ENCODE data around the gene SYTL5.

The SYTL5 gene

GRCh38 chrX:37975421-37975820, 30.9 kb upstream of the SYTL5 start:
- TF ChIP-seq ZBTB7A (IDR thresholded peaks at IDR 0.05; ENCODE audit: low read depth) (no peak), TEAD4 (IDR thresholded peaks at IDR 0.05) (no peak), CEBPB (IDR thresholded peaks at IDR 0.05) (no peak), REST (IDR thresholded peaks at IDR 0.05; ENCODE audit: low read depth) (no peak), FOXM1 (IDR thresholded peaks at IDR 0.05; ENCODE audit: borderline replicate concordance, low read depth) (no peak), EGR1 (IDR thresholded peaks at IDR 0.05) (no peak), NFIC (IDR thresholded peaks at IDR 0.05) (no peak), YY1 (IDR thresholded peaks at IDR 0.05; ENCODE audit: low read depth) (no peak), TAF1 (IDR thresholded peaks at IDR 0.05; ENCODE audit: low read depth) (no peak), TCF12 (IDR thresholded peaks at IDR 0.05; ENCODE audit: low read depth) (no peak), USF1 (IDR thresholded peaks at IDR 0.05) (no peak), MAX (IDR thresholded peaks at IDR 0.05) (no peak), CREB1 (IDR thresholded peaks at IDR 0.05; ENCODE audit: low read depth) (no peak), RAD21 (IDR thresholded peaks at IDR 0.05; ENCODE audit: low read depth) (no peak), EP300 (IDR thresholded peaks at IDR 0.05; ENCODE audit: borderline replicate concordance) (no peak)

GRCh38 chrX:37976153-37976552, 30.2 kb upstream of the SYTL5 start:
- TF ChIP-seq FOXM1 (IDR thresholded peaks at IDR 0.05; ENCODE audit: borderline replicate concordance, low read depth), result no peak
- TF ChIP-seq TCF12 (IDR thresholded peaks at IDR 0.05; ENCODE audit: low read depth), result no peak
- no peak for TF ChIP-seq TAF1 (IDR thresholded peaks at IDR 0.05; ENCODE audit: low read depth)

GRCh38 chrX:37984880-37985279, 21.5 kb upstream of the SYTL5 start:
- TF ChIP-seq TAF1 (IDR thresholded peaks at IDR 0.05; ENCODE audit: low read depth), result no peak
- no peak for TF ChIP-seq CEBPB (IDR thresholded peaks at IDR 0.05)
- TF ChIP-seq EP300 (IDR thresholded peaks at IDR 0.05; ENCODE audit: borderline replicate concordance), result no peak
- no peak for TF ChIP-seq FOXM1 (IDR thresholded peaks at IDR 0.05; ENCODE audit: borderline replicate concordance, low read depth)
- no peak for TF ChIP-seq TCF12 (IDR thresholded peaks at IDR 0.05; ENCODE audit: low read depth)

- TF ChIP-seq USF1 (IDR thresholded peaks at IDR 0.05) (no peak), FOXM1 (IDR thresholded peaks at IDR 0.05; ENCODE audit: borderline replicate concordance, low read depth) (no peak), REST (IDR thresholded peaks at IDR 0.05; ENCODE audit: low read depth) (no peak), RAD21 (IDR thresholded peaks at IDR 0.05; ENCODE audit: low read depth) (no peak), TEAD4 (IDR thresholded peaks at IDR 0.05) (no peak), CREB1 (IDR thresholded peaks at IDR 0.05; ENCODE audit: low read depth) (no peak), YY1 (IDR thresholded peaks at IDR 0.05; ENCODE audit: low read depth) (no peak), CEBPB (IDR thresholded peaks at IDR 0.05) (no peak), EP300 (IDR thresholded peaks at IDR 0.05; ENCODE audit: borderline replicate concordance) (no peak), TAF1 (IDR thresholded peaks at IDR 0.05; ENCODE audit: low read depth) (no peak), MAX (IDR thresholded peaks at IDR 0.05) (no peak), TCF12 (IDR thresholded peaks at IDR 0.05; ENCODE audit: low read depth) (no peak), ZBTB7A (IDR thresholded peaks at IDR 0.05; ENCODE audit: low read depth) (no peak)
Observed at GRCh38 chrX:37986893-37987292, 19.5 kb upstream of the SYTL5 start.

GRCh38 chrX:37989304-37989703, 17.0 kb upstream of the SYTL5 start:
- TF ChIP-seq MAX (IDR thresholded peaks at IDR 0.05) (no peak), TCF12 (IDR thresholded peaks at IDR 0.05; ENCODE audit: low read depth) (no peak), EGR1 (IDR thresholded peaks at IDR 0.05) (no peak), YY1 (IDR thresholded peaks at IDR 0.05; ENCODE audit: low read depth) (no peak), CREB1 (IDR thresholded peaks at IDR 0.05; ENCODE audit: low read depth) (no peak), CEBPB (IDR thresholded peaks at IDR 0.05) (no peak), REST (IDR thresholded peaks at IDR 0.05; ENCODE audit: low read depth) (no peak), USF1 (IDR thresholded peaks at IDR 0.05) (no peak), NFIC (IDR thresholded peaks at IDR 0.05) (no peak), TAF1 (IDR thresholded peaks at IDR 0.05; ENCODE audit: low read depth) (no peak)

All from Ishikawa (cell line).